Esophagus (tissue), 2 donors: ENCODE results near the gene AK8. TPM values are rescaled to one million over a fixed set of nuclear protein-coding genes. Genes with fewer than 3 reads are reported as not detected.

ENCODE experiments used
- H3K27ac ChIP-seq, 2 donors: one replicate each; pipeline ENCODE4 v1.5.1; 2013; ENCODE audit warnings: low read depth in 2 of 2, mild to moderate bottlenecking in 2 of 2, inconsistent platforms in 1 of 2, low read length in 1 of 2, moderate library complexity in 1 of 2
- H3K27me3 ChIP-seq, 2 donors: one replicate each; pipeline ENCODE4 v1.6.1; 2013; ENCODE audit warnings: low read length in 2 of 2, control low read depth in 1 of 2, mild to moderate bottlenecking in 1 of 2; ENCODE audit not compliant: insufficient read depth in 2 of 2, control insufficient read depth in 1 of 2
- H3K36me3 ChIP-seq, 2 donors: one replicate each; pipeline ENCODE4 v1.6.1; 2013; ENCODE audit warnings: low read length in 1 of 2; ENCODE audit not compliant: control insufficient read depth in 2 of 2, insufficient read depth in 2 of 2
- H3K4me1 ChIP-seq, 2 donors: one replicate each; pipeline ENCODE4 v1.6.1; 2013; ENCODE audit warnings: low read length in 1 of 2; ENCODE audit not compliant: control insufficient read depth in 2 of 2, insufficient read depth in 2 of 2
- H3K4me3 ChIP-seq, 2 donors: one replicate each; pipeline ENCODE4 v1.5.1; 2013; ENCODE audit warnings: low read length in 2 of 2, mild to moderate bottlenecking in 2 of 2, low read depth in 1 of 2, moderate library complexity in 1 of 2
- H3K9me3 ChIP-seq, 2 donors: one replicate each; pipeline ENCODE4 v1.6.1; 2013; ENCODE audit warnings: mild to moderate bottlenecking in 2 of 2, low read depth in 1 of 2, low read length in 1 of 2, moderate library complexity in 1 of 2; ENCODE audit not compliant: control insufficient read depth in 2 of 2, insufficient read depth in 1 of 2
- WGBS, 2 donors: extraction: QIAGEN DNeasy Blood & Tissue Kit; methylation state at CpG; one replicate each; pipeline ENCODE4 v1.1.7; 2013; 5-methylcytosine and 5-hydroxymethylcytosine counted together
- polyA plus RNA-seq, 2 donors: library from polyadenylated mRNA; stranded (reverse); fragments of 200-250 nt; gene quantifications; one replicate each; pipeline ENCODE4 v1.2.3, GENCODE V29; 2013
- donor health status: healthy with polysubstance abuse.
- donor health status: Bipolar disorder and iron deficiency.

AK8 gene
- polyA plus RNA-seq, 2 donors: 0.39 to 0.58 TPM

DNA sequence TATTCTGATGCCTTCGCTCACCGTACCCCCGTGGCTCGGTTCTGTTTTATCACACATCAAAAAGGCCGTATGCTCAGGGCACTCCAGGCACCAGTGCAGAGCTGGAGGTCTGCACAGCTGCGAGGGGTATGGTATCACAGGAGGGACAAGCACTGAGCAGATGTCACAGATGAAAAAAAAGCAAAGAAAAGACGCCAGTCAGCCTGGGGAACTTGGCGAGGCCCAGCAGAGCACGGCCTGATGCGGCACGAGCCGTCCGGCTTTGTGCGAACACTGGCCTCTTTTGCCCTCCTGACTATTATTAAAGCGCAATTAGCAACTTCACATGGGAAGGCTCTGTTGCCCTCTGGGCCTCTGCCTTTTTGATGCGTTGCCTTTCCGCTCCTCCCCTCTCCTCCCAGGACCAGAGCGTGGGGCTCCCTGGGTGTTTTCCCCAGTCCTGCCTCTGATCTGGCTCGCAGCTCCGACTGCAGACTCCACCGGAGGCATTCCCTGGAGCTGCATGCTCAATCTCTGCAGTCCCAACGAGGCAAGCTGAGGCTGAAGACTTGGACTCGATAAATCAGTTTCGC, 44.4 kb downstream of the AK8 start:
- 75 to 79% methylated on average over 24 of the region's 24 CpGs for WGBS, 2 donors
- no peak overlapping the region for H3K4me3 ChIP-seq
- H3K27me3 ChIP-seq: no peaks in the 10 kb centered on the region
- H3K4me1 ChIP-seq: no peaks in the 10 kb centered on the region
- H3K9me3 ChIP-seq: no peaks in the 10 kb centered on the region
- no peaks in the 10 kb centered on the region for H3K36me3 ChIP-seq
- H3K27ac ChIP-seq: no peak overlapping the region

DNA sequence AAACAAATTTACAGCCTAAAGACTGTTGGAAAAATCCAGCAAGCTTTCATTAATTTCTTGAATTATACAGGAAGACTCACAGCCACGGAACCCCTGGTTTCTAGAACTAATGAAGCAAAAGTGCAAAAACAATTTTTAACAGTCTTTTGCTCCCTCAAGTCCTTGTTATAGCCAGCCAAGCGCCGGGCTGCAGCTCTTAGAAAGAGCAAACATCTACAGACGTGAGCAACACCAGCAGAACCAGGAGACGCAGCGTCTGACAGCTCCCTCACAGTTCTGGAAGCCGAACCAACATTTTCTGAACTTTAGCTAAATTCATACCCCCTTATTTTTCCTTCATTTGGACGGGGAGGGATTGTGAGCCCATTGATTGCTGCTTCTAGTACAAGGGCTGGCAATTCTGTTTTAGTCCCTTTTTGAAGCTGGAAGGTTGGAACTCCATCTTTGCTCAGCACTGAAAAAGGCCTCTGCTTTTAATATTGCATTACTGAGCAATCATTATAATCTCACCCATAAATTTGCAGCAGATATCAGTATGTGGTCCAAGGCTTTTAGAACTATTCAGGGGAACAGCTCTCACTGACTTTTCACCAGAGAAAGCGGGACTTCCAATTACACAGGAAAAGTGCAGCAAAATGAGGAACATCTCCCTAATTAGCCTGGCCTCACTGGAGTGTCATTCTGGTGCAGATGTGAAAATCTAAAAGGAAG, 45.8 kb downstream of the AK8 start:
- Histone ChIP-seq H3K36me3 (no peaks in the 10 kb centered on the region), H3K4me3 (no peak overlapping the region), H3K27ac (no peak overlapping the region), H3K4me1 (no peaks in the 10 kb centered on the region), H3K27me3 (no peaks in the 10 kb centered on the region), H3K9me3 (no peaks in the 10 kb centered on the region)
- WGBS, 2 donors: 73 to 82% methylated on average over 9 of the region's 9 CpGs

DNA sequence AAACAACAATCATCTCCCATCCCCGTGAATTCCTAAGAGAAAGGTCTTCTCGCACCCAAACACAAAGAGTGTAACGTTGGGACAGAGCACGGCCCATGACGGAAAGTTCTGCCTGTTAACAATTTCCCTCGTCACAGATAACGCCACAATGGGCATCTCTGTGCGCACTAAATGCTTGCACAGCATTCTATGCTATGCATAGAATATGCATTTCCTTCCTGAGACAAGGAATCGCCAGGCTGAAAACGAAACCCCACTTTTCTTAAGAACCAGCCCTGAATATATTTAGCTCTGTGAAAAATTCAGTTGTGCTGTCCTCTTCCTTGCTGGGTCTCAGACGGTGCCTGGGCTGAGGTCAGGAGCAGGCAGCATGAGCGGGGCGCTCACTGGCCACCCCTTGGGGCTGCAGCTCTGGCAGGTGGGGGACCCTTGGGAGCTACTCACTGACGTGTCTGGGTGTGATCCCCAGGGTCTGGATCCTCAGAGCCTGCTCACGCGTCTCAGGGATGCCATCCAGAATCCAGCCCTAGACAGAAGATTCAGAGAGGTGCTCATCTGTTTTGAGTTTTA, 49.8 kb downstream of the AK8 start:
- Histone ChIP-seq H3K9me3 (no peaks in the 10 kb centered on the region), H3K4me3 (no peak overlapping the region), H3K27ac (no peak overlapping the region), H3K4me1 (peaks cover 2 to 6% of the 10 kb centered on the region in 2 donors), H3K27me3 (no peaks in the 10 kb centered on the region), H3K36me3 (no peaks in the 10 kb centered on the region)
- WGBS, 2 donors: 84 to 88% methylated on average over 16 of the region's 16 CpGs

DNA sequence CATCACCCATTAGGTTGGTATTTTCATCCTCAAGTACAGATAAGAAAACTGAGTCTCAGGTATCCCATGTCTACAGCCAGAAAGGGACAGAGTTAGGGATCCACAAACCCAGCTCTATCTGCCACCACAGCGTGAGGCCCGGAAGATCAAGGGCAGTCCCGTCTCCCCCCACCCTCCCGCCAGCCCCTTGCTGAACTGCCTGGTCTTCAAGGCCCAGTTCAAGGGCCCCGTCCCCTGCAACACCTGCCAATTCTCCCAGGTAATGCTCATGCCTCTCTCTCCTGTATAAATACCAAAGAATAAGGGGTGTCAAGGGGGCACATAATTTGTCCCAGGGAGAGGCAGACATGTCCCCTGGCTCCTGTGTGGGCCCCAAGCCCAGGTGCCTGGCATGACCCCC, 50.7 kb downstream of the AK8 start:
- Histone ChIP-seq H3K9me3 (no peaks in the 10 kb centered on the region), H3K4me1 (peaks cover 2 to 6% of the 10 kb centered on the region in 2 donors), H3K4me3 (no peak overlapping the region), H3K27ac (no peak overlapping the region), H3K27me3 (no peaks in the 10 kb centered on the region), H3K36me3 (no peaks in the 10 kb centered on the region)
- whole genome bisulfite sequencing, 2 donors: 81 to 94% methylated on average over 5 of the region's 5 CpGs

DNA sequence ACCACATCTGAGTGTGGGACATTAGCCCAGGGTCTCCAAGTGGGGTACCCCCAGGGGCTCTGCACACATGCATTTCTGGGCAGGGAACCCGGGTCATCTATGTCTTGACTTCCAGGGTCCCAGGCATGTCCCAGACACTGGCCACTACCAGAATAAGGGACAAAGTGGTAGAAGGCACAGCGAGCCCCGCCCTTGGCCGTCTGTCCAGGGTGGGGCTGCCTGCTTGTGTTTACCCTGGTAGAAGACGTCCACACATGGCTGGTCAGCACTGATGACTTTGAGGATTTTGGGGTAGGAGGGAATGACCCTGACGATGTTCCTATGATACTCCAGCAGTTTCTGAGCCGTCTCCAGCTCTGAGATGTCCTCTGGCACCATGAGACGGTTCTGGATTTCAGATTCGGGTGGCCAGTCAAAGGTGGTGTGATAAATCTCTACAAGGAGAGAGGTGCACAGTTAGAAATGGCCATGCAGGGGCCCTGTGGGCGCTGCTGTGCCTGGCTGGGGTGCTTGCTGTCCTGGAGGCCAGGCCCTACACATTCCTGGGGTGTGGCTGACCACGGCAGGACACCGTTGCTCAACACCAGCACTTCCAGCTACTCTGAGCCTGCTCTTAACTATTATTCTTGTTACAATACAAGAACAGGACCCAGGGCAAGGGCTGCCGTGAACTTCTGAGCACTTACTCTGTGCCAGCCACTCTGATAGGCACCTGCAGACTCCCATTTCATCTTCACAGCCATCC, 51.3 kb downstream of the AK8 start:
- H3K27me3 ChIP-seq: no peaks in the 10 kb centered on the region
- H3K4me1 ChIP-seq: peaks cover 2 to 6% of the 10 kb centered on the region in 2 donors
- H3K27ac ChIP-seq: no peak overlapping the region
- WGBS, 2 donors: 75 to 79% methylated on average over 13 of the region's 13 CpGs
- no peaks in the 10 kb centered on the region for H3K9me3 ChIP-seq
- no peak overlapping the region for H3K4me3 ChIP-seq
- no peaks in the 10 kb centered on the region for H3K36me3 ChIP-seq

DNA sequence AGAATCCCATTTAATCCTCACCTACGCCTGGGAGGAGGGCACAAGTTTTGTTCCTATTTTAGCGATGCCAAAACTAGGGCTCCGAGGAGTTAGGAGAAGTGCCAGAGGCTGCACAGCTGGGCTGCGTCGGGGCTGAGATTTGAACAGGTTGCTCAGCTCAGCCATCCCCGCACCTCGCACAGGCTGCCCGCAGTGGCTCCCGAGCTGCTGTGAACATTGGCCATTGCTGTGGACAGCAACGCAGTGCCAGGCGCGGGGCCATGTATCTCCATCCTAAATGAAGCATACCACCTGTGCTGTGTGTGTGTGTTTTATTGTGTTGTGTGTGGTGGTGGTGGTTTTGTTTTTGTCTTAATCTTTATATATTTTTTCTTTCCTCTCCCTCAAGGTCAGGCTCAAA, 52.0 kb downstream of the AK8 start:
- no peaks in the 10 kb centered on the region for H3K9me3 ChIP-seq

DNA sequence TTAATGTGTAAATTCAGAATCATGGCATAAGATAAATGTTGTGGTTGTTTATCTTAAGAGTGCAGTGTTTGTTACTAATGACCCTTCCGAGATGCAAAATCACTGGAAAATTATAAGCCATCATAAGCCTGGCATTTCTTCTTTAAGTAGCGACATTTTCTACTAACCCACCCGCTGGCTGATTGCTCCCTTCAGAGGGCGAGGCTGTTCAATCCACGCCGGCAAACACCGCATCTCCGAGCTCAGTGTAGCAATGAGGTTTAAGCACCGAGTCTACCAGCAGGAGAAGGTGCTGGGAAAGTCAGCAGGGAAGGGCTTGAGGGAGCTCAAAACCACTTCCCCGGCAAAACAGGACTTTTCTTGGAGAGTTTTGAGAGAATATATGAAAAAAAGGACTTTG, 52.7 kb downstream of the AK8 start:
- no peaks in the 10 kb centered on the region for H3K9me3 ChIP-seq
- H3K27ac ChIP-seq: no peak overlapping the region
- H3K4me1 ChIP-seq: peaks cover 2 to 6% of the 10 kb centered on the region in 2 donors
- H3K36me3 ChIP-seq: no peaks in the 10 kb centered on the region
- WGBS, 2 donors: 61 to 62% methylated on average over 10 of the region's 10 CpGs
- no peaks in the 10 kb centered on the region for H3K27me3 ChIP-seq
- no peak overlapping the region for H3K4me3 ChIP-seq

More for the DNA sequence above, 52.0 kb downstream of the AK8 start:
- peaks cover 2 to 6% of the 10 kb centered on the region in 2 donors for H3K4me1 ChIP-seq
- 56 to 67% methylated on average over 12 of the region's 12 CpGs for WGBS, 2 donors
- no peaks in the 10 kb centered on the region for H3K27me3 ChIP-seq
- no peak overlapping the region for H3K4me3 ChIP-seq
- H3K27ac ChIP-seq: no peak overlapping the region
- no peaks in the 10 kb centered on the region for H3K36me3 ChIP-seq

DNA sequence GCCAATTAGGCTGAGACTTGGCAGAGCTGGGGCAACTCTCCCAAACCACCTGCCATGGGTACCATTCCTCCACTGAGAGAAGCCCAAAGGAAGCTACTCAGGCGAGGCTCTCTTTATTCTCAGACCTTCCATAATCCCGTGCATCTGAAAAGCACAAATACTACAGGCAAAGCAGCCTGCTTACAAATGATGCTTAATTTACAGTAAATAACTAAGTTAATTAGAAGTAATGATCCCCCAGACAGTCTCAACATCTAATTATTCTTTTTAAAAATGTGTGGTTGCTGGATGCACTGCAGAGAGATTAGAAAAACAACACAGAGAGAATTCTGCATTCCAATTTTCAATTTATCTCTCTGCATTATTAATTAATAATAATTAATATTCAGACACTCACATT, 53.1 kb downstream of the AK8 start:
- Histone ChIP-seq H3K27me3 (no peaks in the 10 kb centered on the region), H3K27ac (no peak overlapping the region), H3K4me3 (no peak overlapping the region), H3K4me1 (peaks cover 2 to 6% of the 10 kb centered on the region in 2 donors), H3K36me3 (no peaks in the 10 kb centered on the region), H3K9me3 (no peaks in the 10 kb centered on the region)
- WGBS, 2 donors: 77 to 79% methylated on average over 2 of the region's 2 CpGs

DNA sequence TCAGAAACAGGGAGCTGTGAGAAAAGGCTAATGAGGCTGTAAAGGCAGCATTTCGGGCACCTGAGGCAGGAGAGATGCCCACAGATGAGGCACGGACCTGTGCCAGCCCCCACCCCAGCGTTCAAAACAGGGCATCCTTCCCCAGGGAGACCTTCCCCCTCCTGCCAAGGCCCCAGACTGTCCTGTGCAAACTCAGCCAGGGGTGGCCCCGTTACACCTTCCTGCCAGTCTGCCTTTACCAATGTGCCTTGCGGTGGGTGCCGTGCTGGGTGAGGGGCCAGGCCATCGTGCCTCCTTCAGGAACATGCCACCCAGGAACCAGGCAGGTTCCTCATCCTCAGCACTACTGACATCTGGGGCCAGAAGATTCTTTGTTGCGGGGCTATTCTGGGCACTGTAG, 53.9 kb downstream of the AK8 start:
- WGBS, 2 donors: 88% methylated on average over 7 to 8 of the region's 8 CpGs
- H3K4me1 ChIP-seq: peaks cover 2 to 6% of the 10 kb centered on the region in 2 donors
- H3K9me3 ChIP-seq: no peaks in the 10 kb centered on the region
- H3K4me3 ChIP-seq: no peak overlapping the region
- no peaks in the 10 kb centered on the region for H3K27me3 ChIP-seq
- H3K36me3 ChIP-seq: no peaks in the 10 kb centered on the region
- no peak overlapping the region for H3K27ac ChIP-seq
